Ishikawa (cell line): Measurements from ENCODE around the gene SPDYE4.

ENCODE experiments used
- CEBPB ChIP-seq: IDR thresholded peaks from 2 replicates; pipeline ENCODE4 v1.6.1; 2012
- CREB1 ChIP-seq: IDR thresholded peaks from 2 replicates; pipeline ENCODE4 v1.6.1; 2012; ENCODE audit warnings: low read depth
- EGR1 ChIP-seq: IDR thresholded peaks from 2 replicates; pipeline ENCODE4 v1.6.1; 2012
- EP300 ChIP-seq: IDR thresholded peaks from 2 replicates; pipeline ENCODE4 v1.6.1; 2012; ENCODE audit warnings: borderline replicate concordance
- FOXM1 ChIP-seq: IDR thresholded peaks from 2 replicates; pipeline ENCODE4 v1.6.1; 2012; ENCODE audit warnings: low read depth, borderline replicate concordance
- NFIC ChIP-seq: IDR thresholded peaks from 2 replicates; pipeline ENCODE4 v1.6.1; 2012
- RAD21 ChIP-seq: IDR thresholded peaks from 2 replicates; pipeline ENCODE4 v1.6.1; 2012; ENCODE audit warnings: low read depth
- TAF1 ChIP-seq: IDR thresholded peaks from 2 replicates; pipeline ENCODE4 v1.6.1; 2012; ENCODE audit warnings: low read depth, mild to moderate bottlenecking
- TCF12 ChIP-seq: IDR thresholded peaks from 2 replicates; pipeline ENCODE4 v1.6.1; 2012; ENCODE audit warnings: low read depth
- TEAD4 ChIP-seq: IDR thresholded peaks from 2 replicates; pipeline ENCODE4 v1.6.1; 2012
- YY1 ChIP-seq: IDR thresholded peaks from 2 replicates; pipeline ENCODE4 v1.6.1; 2012; ENCODE audit warnings: low read depth
- ZBTB7A ChIP-seq: IDR thresholded peaks from 2 replicates; pipeline ENCODE4 v1.6.1; 2012; ENCODE audit warnings: low read depth
- TF ChIP-seq, protein P1 (sequence below): IDR thresholded peaks from 2 replicates; pipeline ENCODE4 v1.6.1; 2012
- TF ChIP-seq, protein P2 (sequence below): IDR thresholded peaks from 2 replicates; pipeline ENCODE4 v1.6.1; 2012; ENCODE audit warnings: low read depth, mild to moderate bottlenecking
- TF ChIP-seq, protein P3 (sequence below): IDR thresholded peaks from 2 replicates; pipeline ENCODE4 v1.6.1; 2012

The SPDYE4 gene

DNA sequence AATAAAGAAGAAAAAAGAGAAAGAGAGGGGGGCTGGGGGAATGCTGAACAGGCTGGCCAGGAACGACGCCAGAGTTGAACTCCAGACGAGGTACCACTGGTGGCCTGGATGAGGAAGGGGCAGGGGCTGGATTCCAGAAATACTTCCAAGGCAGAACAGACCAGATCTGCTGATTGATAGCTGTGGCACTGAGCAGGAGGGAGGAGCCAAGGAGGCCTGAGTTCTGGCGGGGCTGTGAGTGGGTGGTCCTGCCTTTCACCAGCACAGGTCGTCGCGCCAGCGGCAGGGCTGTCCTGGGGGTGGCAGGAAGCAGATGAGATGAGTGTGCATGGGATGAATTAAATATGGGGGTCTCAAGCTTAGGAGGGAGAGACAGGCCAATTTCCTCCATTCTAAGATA lies 19.2 kb downstream of the SPDYE4 start:
- TF ChIP-seq, protein P1, sequence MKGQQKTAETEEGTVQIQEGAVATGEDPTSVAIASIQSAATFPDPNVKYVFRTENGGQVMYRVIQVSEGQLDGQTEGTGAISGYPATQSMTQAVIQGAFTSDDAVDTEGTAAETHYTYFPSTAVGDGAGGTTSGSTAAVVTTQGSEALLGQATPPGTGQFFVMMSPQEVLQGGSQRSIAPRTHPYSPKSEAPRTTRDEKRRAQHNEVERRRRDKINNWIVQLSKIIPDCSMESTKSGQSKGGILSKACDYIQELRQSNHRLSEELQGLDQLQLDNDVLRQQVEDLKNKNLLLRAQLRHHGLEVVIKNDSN, result no peak

GRCh38 chr17:8736796-8737195 lies 21.6 kb downstream of the SPDYE4 start:
- TF ChIP-seq TEAD4 (no peak), TAF1 (no peak), EP300 (no peak), RAD21 (no peak), CEBPB (no peak), NFIC (no peak), FOXM1 (no peak), EGR1 (no peak), ZBTB7A (no peak), TCF12 (no peak), CREB1 (no peak)
- TF ChIP-seq, protein P2, sequence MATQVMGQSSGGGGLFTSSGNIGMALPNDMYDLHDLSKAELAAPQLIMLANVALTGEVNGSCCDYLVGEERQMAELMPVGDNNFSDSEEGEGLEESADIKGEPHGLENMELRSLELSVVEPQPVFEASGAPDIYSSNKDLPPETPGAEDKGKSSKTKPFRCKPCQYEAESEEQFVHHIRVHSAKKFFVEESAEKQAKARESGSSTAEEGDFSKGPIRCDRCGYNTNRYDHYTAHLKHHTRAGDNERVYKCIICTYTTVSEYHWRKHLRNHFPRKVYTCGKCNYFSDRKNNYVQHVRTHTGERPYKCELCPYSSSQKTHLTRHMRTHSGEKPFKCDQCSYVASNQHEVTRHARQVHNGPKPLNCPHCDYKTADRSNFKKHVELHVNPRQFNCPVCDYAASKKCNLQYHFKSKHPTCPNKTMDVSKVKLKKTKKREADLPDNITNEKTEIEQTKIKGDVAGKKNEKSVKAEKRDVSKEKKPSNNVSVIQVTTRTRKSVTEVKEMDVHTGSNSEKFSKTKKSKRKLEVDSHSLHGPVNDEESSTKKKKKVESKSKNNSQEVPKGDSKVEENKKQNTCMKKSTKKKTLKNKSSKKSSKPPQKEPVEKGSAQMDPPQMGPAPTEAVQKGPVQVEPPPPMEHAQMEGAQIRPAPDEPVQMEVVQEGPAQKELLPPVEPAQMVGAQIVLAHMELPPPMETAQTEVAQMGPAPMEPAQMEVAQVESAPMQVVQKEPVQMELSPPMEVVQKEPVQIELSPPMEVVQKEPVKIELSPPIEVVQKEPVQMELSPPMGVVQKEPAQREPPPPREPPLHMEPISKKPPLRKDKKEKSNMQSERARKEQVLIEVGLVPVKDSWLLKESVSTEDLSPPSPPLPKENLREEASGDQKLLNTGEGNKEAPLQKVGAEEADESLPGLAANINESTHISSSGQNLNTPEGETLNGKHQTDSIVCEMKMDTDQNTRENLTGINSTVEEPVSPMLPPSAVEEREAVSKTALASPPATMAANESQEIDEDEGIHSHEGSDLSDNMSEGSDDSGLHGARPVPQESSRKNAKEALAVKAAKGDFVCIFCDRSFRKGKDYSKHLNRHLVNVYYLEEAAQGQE, result no peak
- TF ChIP-seq, protein P1, result no peak

DNA sequence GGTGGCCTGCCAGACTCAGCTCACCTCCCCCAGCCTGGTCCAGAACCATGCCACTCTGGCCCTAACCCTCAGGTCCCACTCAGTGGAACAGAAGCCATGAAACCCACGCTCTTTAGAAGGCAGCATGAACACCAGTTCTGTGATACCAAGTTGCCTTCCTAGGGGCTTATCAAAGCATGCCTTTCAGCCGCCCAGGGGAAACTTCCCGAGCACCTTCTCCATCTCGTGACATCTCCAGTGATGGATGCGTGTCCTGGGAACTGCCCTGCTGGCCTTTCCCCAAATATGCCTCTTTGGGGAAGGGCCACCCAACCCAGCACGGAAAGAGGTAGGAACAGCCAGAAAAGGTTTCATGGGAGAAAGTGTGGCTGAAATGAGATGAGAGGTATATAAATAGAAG lies 22.0 kb downstream of the SPDYE4 start:
- no peak for TF ChIP-seq YY1
- no peak for TF ChIP-seq EGR1
- TF ChIP-seq, protein P2, result no peak
- TF ChIP-seq NFIC, result no peak
- TF ChIP-seq, protein P3, sequence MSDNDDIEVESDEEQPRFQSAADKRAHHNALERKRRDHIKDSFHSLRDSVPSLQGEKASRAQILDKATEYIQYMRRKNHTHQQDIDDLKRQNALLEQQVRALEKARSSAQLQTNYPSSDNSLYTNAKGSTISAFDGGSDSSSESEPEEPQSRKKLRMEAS, result no peak
- TF ChIP-seq, protein P1, result no peak
- TF ChIP-seq TAF1, result no peak
- TF ChIP-seq ZBTB7A, result no peak
- no peak for TF ChIP-seq RAD21
- no peak for TF ChIP-seq CEBPB
- TF ChIP-seq EP300, result no peak
- no peak for TF ChIP-seq TEAD4
- TF ChIP-seq TCF12, result no peak

DNA sequence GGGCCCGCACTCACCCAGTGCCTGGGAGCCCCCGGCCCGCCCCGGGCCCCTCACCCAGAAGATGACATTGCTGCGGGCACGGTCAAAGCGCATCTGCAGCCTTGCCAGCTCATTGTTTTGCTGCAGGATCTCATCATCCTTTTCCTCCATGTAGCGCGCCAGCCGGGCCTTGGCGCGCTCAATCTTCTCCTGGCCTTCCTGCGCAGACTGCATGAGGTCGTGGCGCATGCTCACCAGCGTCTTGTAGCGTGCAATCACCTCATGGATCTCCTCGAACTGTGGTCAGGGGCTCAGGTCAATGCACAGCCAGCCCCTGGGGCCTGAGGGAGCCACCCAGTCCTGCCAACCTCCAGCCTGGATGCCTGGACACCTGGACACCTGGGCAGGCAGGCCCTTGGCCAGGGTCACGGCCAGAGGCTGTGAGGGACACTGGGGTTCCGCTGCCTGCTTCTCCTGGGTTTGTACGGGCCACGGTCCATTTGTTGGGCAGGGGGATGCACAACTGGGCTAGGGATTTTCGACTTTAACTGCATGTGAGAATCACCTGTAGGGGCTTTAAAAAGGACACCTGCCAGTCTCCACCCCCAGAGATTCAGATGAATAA lies 22.9 kb downstream of the SPDYE4 start:
- no peak for TF ChIP-seq EP300
- TF ChIP-seq EGR1, result no peak
- TF ChIP-seq NFIC, result no peak
- TF ChIP-seq, protein P1, result no peak
- TF ChIP-seq TEAD4, result no peak
- TF ChIP-seq ZBTB7A, result no peak
- no peak for TF ChIP-seq CREB1
- no peak for TF ChIP-seq CEBPB
- no peak for TF ChIP-seq YY1
- TF ChIP-seq, protein P3, result no peak
- no peak for TF ChIP-seq RAD21
- no peak for TF ChIP-seq TAF1
- TF ChIP-seq, protein P2, result no peak
- TF ChIP-seq TCF12, result no peak
- TF ChIP-seq FOXM1, result no peak
